GM12872 (cell line): ENCODE data around the gene DISP3.

Experiments
- TF ChIP-seq, protein P1 (sequence below): IDR thresholded peaks from 3 replicates; pipeline ENCODE4 v1.5.1; 2011; ENCODE audit warnings: low read depth, mild to moderate bottlenecking, low read length, moderate library complexity; ENCODE audit not compliant: insufficient read depth

DISP3 gene

DNA sequence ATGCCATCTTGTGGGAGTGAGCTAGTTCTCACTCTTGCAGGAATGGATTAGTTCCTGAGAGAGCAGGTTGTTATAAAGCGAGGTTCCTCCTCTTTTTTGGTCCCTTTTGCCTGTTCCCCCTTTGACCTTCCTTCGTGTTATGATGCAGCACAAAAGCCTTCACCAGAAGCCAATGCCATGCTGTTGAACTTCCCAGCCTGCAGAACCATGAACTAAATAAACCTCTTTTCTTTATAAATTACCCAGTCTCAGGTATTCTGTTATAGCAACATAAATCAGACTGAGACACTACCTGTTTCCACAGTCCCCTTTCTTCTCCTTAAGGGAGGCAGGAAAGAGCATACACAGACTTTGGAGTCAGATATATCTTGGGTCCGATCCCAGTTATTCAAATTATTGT is 25.6 kb downstream of the DISP3 start:
- TF ChIP-seq, protein P1, sequence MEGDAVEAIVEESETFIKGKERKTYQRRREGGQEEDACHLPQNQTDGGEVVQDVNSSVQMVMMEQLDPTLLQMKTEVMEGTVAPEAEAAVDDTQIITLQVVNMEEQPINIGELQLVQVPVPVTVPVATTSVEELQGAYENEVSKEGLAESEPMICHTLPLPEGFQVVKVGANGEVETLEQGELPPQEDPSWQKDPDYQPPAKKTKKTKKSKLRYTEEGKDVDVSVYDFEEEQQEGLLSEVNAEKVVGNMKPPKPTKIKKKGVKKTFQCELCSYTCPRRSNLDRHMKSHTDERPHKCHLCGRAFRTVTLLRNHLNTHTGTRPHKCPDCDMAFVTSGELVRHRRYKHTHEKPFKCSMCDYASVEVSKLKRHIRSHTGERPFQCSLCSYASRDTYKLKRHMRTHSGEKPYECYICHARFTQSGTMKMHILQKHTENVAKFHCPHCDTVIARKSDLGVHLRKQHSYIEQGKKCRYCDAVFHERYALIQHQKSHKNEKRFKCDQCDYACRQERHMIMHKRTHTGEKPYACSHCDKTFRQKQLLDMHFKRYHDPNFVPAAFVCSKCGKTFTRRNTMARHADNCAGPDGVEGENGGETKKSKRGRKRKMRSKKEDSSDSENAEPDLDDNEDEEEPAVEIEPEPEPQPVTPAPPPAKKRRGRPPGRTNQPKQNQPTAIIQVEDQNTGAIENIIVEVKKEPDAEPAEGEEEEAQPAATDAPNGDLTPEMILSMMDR = no peak

- TF ChIP-seq, protein P1 = no peak
Observed at GRCh38 chr1:11505591-11506538, 26.9 kb downstream of the DISP3 start.

DNA sequence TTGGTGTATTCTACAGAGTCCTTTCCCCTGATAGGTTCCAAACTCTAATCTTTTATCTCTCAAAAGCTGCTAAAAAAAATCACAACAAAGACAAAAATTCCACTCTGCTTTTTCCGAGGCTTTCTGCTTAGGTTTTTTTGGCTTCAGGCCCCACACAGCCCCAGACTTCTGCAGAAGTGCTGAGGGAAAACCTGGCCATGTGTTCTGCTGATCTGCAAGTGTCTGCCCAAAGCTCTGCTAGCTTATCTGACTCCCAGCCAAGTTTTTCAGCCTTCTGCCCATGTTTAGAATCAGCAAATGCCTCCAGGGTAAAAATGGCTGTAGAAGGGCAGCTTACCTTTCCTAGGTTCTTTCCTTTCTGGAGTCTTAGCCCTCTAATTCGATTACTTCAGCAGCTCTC is 28.4 kb downstream of the DISP3 start:
- TF ChIP-seq, protein P1 = no peak

GRCh38 chr1:11513681-11514080 is 34.7 kb downstream of the DISP3 start:
- TF ChIP-seq, protein P1 = no peak

DNA sequence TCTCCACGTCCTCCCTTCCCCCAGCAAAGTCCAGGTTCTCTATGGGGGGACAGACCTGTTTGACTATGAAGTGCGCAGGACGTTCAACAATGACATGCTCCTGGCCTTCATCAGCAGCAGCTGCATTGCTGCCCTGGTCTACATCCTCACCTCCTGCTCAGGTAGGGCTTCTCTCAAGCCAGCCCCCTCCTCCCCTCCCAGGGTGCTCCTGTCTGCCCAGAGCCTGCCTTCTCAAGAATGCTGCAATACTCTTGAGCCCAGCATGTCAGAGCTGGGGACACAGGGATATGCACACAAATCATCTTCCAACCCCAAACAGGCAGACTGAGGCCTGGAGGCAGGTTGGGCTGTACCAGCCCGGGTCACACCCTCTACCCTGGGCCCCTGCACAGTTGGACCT is 35.4 kb downstream of the DISP3 start:
- TF ChIP-seq, protein P1 = no peak

GRCh38 chr1:11515368-11516300 is 36.7 kb downstream of the DISP3 start:
- TF ChIP-seq, protein P1 = no peak
